ENCODE measurements around the gene THAP5.
A peak's percentile ranks its signal among the peaks of the same experiment; 100 is the strongest.
"Not testable (repeated sequence)": the region's sequence is repeated elsewhere in the genome, so short reads cannot be mapped to it uniquely, and the experiment has no call there.

Gene THAP5

GRCh38 chr7:108581655-108582491, 12.4 kb upstream of the THAP5 start:
- DNase-seq, result no peak

GRCh38 chr7:108580298-108580697, 10.8 kb upstream of the THAP5 start:
- DNase-seq, result no peak

- no peak for DNase-seq
Measured at GRCh38 chr7:108578937-108579336, 9.4 kb upstream of the THAP5 start.

GRCh38 chr7:108576116-108576515, 6.6 kb upstream of the THAP5 start:
- no peak for DNase-seq

DNA sequence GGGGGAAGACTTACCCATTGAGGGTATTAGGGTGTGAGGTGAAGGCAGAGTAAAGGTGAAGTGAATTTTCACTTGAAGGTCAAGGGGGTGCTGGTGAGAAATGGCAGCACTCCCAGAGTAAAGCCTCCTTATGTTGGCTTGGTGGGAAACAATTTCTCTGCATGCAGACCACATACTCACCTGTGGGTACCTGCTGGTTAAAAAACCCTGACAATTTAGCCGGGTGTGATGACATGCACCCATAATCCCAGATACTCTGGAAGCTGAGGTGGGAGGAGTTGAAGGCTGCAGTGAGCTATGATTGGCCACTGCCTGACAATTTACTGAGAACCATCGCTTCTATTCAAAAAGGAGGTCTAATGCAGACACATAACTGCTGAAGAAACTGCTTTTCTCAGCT, 5.7 kb upstream of the THAP5 start:
- DNase-seq, result no peak

DNA sequence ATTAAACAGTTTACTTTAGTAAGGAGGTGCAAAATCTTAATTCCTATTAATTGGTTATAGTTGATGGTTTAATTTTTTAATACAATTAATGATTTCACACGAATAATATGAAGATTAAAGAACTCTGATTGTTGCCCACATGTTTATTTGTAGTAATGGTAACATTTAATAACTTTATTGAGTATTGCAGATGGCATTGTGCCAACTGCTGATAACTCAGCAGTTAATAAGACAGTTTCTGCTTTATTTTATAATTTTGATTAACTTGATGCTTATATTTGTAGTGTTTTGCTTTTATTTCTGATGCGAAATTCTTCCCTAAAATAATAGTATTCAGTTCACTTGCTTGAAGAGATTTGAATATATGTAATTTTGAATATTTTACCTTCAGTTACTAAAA, 3.0 kb upstream of the THAP5 start:
- no peak for DNase-seq

GRCh38 chr7:108570146-108570755, 745 bp upstream of the THAP5 start:
- DNase-seq, result peak; percentile 60

DNA sequence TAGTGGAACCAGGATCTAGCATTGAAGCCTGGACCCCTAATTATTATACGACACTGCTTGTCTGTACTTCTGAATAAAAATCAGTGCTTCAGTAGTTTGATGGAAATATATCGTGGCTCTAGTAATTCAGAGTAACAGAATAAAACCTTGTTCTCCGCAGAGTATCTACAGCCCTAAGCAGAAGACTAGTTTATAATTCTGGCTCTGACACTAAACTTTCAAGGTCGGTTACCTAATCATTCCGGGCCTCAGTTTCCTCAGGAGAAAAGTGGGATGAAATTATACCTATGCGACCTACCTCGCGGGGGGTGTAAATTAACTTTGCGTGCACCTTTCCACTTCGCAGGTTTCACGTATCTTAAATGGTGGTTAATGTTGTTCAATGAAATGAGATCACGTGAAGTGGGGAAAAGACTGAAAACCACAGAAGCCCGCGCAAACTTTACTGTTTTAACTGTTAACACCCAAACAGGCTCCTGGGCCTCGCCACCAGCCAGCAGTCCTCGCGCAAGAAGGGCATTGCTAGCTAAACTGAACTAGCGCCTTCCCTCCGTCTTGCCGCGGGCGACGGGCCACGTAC, 615 bp downstream of the THAP5 start:
- no peak for DNase-seq

GRCh38 chr7:108565987-108566386, 3.5 kb downstream of the THAP5 start:
- DNase-seq, result no peak

DNA sequence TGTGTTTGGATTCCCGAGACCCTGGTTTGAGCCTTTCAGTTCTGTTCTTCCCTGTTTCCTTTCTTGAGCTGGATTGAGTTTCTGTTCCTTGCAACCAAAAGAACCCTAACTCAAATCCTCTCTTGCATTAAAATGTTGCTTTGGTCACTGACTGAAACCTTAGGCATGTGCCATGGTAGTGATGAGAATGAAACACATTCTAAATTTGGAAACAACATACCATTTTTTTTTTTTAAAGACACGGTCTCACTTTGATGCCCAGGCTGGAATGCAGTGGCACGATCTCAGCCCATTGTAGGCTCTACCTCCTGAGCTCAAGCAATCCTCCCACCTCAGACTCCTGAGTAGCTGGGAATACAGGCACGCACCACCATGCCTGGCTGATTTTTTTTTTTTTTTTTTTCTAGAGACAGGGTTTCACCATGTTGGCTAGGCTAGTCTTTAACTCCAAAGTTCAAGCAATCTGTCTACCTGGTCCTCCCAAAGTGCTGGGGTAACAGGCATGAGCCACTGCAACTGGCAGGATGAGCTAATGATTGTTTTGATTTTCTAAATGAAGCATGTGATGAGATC, 8.4 kb downstream of the THAP5 start:
- DNase-seq, result no peak

DNA sequence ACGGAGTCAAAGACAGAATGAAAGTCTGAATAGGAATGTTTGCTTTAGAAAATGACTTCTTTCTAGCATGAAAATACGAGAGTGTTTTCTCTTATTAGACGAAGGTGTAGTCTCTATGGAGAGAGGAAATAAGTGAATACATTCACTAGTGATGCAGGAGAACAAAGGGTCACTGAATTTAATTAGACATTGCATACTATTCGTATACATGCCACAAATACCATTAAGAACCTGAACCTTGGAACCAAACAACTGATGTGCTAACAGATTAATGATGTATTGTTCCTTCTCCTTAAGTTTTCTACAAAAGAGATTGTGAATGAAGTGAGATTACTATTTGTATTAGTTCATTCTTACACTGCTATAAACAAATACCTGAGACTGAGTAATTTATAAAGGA, 10.3 kb downstream of the THAP5 start:
- no peak for DNase-seq

DNA sequence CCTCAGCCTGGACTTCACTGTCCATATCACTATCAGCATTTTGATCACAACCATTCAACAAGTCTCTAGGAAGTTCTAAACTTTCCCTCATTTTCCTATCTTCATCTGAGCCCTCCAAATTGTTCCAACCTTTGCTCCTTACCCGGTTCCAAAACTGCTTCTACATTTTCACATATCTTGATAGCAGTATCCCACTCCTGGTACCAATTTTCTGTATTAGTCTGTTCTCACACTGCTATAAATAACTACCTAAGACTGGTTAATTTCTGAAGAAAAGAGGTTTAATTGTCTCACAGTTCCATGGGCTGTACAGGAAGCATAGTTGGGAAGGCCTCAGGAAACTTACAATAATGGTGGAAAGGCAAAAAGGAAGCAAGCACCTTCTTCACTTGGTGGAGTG, 11.9 kb downstream of the THAP5 start:
- no peak for DNase-seq

GRCh38 chr7:108557191-108557590, 12.3 kb downstream of the THAP5 start:
- no peak for DNase-seq

- DNase-seq, result not testable (repeated sequence)
Measured at GRCh38 chr7:108556665-108557064, 12.8 kb downstream of the THAP5 start.

GRCh38 chr7:108548141-108548896, 21.2 kb downstream of the THAP5 start:
- DNase-seq, result not testable (repeated sequence)

GRCh38 chr7:108541478-108541877, 28.0 kb downstream of the THAP5 start:
- no peak for DNase-seq

DNA sequence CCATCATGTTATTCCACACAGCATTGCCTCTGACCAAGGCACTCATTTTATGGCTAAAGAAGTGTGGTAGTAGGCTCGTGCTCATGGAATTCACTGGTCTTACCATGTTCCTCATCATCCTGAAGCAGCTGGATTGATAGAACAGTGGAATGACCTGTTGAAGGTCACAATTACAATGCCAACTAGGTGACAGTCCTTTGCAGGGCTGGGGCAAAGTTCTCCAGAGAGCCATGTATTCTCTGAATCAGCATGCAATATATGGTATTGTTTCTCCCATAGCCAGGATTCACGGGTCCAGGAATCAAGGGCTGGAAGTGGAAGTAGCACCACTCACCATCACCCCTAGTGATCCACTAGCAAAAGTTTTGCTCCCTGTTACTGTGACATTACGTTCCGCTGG, 30.8 kb downstream of the THAP5 start:
- DNase-seq, result not testable (repeated sequence)

DNA sequence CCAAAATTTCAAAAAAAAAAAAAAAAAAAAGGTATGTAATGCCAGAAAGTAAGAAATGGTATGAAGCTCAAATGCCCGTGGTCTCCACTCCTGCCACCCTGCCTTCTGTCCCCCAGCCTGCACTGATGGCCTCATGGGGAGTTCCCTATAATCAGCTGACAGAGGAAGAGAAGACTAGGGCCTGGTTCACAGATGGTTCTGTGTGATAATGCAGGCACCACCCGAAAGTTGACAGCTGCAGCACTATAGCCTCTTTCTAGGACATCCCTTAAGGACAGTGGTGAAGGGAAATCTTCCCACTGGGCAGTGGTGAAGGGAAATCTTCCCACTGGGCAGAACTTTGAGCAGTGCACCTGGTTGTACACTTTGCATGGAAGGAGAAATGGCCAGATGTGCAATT, 31.3 kb downstream of the THAP5 start:
- not testable (repeated sequence) for DNase-seq

DNA sequence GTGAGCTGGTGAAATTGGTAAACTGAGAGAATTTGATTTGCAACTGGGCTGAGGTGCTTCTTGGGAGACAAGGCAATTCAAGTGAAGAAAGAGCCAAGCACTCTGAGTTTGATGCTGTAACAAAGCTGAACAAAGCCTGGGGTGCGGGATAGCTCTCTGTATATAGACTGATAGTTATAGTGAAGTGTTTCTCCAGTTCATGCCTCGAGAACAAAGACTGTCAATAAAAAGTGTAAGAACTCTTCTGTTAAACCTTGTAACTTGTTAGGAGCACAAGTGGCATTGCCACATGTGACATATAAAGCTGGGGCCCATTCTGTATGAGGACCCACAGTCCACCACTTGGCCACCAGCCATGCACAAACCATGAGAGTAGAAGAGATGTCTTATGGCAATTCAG, 32.3 kb downstream of the THAP5 start:
- DNase-seq, result no peak

GRCh38 chr7:108535744-108536143, 33.8 kb downstream of the THAP5 start:
- DNase-seq, result no peak

GRCh38 chr7:108535257-108535656, 34.2 kb downstream of the THAP5 start:
- DNase-seq, result no peak

DNA sequence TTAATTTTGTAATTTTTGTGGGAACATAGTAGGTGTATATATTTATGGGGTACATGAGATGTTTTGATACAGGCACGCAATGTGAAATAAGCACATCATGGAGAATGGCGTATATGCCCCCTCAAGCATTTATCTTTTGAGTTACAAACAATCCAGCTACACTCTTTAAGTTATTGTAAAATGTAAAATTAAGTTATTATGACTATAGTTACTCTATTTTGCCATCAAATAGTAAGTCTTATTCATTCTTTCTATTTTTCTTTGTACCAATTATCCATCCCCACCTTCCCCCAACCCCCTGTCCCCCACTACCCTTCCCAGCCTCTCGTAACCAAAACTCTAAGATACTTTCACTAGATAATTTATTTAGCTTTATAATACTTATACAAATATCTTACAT, 35.8 kb downstream of the THAP5 start:
- no peak for DNase-seq

- DNase-seq, result no peak
Measured at GRCh38 chr7:108529341-108529740, 40.2 kb downstream of the THAP5 start.
